NCI-H1436 (cell line): ENCODE results near the gene FBXO44.
A peak's percentile ranks its signal among the peaks of the same experiment; 100 is the strongest.

ENCODE experiments used
- DNase-seq: peaks from one replicate; lab custom pipeline; 2025; lab: John Stamatoyannopoulos, UW

FBXO44 gene

DNA sequence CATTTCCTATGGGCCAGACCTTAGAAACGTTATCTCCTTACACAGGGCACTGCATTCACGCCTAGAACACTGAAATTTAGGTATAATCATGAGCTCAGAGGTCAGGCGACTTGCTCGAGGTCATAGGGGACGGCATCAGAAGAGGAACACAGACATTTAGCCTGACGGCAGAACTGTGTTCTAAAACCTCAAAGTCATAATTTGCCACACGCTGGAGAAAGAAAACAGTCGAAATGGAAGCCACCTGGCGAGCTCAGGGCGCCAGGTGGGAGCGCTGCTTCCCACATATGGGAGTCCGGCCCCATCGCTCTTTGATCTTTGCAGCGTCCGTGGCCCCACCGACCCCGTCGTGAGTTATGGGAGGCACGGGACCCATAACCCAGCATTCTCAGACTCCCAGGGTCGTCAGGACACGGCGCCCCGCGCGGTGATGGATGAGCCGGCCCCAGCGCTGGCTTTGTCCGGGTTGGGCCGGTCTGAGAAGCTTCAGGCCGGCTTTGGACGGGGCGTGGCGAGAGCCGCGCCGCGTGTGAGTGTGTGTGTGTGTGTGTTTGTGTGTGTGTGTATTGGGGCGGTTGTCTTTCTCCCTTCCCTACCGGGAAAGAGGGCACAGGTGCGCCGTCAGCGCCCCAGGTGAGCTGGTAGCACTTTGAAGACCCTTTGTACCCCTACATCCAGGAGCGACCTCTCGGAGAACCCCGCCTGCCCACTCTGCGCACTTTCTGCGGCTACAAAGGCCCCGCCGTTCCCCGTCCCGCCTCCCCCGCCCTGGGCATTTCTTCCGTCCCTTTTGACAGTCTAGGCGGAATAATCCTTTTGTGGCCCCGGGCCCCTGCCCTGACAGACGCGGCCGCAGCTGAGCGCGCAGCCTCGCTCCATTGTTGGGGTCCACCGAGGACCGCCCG, 36.0 kb downstream of the FBXO44 start:
- no peak for DNase-seq

DNA sequence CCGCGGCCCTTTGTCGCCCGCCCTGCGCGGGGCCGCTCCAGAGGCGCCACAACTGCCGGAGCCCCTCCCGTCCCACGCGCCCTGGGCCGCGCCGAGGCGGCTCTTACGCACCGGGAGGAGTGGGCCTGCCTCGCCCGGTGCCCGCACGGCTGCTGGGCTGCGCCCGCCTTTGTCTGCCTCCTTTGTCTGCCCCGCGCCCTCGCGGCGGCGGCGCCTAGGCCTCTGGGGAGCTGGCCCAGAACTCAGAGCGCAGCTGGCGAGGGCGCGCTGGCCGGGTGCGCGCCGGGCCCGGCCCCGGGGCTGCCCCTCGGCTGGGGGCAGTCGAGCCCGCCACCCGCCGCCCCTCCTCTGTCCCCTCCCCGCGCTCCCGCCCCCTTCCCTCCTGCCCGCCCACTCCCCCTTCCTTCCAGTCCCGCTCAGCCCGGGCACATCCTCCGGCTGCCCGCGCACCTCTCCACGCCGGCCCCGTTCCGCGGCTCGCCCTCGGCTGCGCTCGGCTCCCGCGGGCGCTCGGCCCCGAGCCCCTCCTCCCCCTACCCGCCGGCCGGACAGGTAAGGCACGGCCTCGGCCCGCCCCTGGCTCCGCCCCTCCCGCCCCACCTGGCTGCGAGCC, 36.7 kb downstream of the FBXO44 start, which contains the start of gene DRAXIN:
Gene DRAXIN (plus strand): TSS at position 409 of the 613 bp plus-strand sequence. CDS start 14,549 bp downstream, outside the sequence.
- DNase-seq = peak; percentile 73

GRCh38 chr1:11691928-11692711, 37.4 kb downstream of the FBXO44 start:
- no peak for DNase-seq

DNA sequence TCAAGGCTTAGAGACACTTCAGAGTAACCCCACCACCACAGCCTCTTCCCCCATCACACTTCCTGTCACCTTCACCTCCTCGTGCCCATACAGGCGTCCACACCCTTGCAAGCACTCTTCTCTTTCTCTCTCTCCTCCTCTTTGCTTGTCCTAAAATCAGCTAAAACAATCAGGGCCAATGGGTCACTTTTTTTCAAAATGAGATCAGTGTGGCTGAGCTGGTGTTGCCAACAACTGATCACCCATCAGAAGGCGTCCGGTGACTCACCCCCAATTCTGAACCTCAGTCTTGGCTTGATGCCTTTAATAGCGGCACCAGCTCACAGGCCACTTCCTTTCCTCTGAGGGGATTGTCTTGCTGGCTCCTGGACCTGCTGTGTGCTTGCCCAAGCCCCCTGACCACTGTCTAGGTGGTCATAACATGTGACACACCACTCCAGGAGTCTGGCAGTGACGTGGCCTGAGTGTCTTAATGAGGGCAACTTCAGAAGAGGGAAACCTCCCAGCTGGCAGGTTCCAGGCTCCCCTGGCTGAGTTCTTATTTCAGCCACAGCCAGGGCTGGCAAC, 38.4 kb downstream of the FBXO44 start:
- no peak for DNase-seq

DNA sequence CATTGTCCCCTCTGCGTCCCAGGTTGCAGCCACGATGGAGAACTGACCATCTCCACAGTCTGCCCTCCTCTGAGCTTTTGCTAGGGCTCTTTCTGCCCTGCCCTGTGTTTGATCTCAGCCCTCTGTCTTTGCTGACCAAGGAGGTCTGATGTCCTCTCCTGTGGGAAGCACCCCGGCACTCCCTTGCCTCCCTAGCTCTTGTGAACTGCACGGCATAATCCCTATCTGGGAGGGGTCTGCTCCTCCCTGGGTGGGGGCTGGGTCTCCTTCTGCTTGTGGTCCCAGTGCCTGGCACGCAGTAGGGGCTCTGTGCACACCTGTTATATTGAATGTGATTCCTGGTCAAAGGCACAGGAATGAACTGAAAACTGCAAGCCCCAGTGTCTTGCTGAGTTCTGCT, 39.2 kb downstream of the FBXO44 start:
- DNase-seq = no peak

DNA sequence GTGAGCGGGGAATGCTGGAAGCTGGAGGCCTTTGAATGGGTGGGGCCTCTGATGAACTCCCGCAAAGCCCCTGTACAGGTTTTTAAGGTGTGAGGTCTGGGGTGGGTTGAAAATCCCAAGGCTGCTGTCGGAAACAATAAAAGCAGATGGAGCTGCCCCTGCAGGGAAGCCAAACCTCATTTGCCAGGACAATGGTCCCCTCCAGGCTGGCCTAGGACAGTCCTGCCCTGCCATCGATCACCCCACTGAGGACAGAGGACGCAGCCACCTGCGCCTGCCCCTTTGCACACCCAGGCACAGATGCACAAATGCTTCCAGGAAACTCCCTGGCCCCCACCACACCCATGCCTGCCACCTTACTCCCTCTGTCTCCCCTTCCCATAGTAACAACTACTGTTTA, 41.2 kb downstream of the FBXO44 start:
- DNase-seq = no peak

DNA sequence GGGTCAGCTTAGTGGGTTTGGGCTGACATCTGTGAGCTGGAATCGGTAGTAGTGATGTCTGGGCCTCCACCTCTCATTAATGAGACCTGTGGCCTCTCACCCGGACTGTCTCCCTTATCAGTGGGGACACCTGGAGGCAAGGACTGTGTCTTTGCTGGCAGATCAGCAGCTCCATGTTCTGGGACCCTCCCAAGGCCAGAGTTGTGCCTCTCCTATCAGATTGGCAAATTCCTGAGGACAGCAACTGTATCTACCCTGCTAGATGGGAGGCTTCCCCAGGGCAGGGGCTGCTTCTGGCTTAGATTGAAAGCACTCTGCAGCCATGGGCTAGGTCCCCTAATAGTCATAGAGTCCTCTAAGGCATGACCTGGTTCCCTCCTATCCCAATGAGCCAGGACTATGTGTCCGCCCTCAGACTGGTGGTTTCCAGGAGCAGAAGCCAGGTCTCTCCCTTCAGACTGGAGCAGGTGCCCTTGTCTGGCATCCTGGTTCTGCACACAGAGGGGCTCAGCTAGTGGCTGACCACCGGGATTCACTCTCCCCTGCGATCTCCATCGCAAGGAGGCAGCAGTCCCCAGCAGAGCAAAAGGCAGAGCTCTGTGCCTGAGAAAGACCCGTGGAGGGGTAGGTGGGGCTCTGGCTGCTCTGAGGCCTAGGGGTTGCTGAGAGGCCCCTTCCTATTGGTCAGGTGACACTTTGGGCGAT, 42.7 kb downstream of the FBXO44 start:
- no peak for DNase-seq

GRCh38 chr1:11697893-11698210, 43.2 kb downstream of the FBXO44 start:
- no peak for DNase-seq

GRCh38 chr1:11700601-11701467, 46.2 kb downstream of the FBXO44 start:
- no peak for DNase-seq

DNA sequence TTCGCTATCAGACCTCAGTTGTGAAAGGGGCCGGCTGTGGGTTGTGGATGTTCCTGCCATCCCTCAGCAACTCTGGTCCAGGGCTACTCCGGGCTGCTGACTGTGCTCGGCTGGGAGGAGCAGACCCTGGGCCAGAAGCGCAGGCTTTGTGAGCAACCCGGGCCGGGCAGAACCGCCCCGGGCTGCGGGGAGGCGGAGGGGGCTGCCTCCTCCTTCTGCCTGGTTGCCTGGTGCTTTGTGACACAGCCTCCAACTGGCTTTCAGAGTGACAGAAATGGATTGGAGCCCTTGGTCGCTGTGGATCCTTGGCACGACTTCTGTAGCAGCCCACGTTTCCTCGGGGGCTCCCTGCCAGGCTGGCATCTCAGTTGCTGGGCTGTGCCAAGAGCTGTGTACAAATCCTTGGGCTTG, 46.9 kb downstream of the FBXO44 start:
- DNase-seq = no peak

- DNase-seq = no peak
Observed at GRCh38 chr1:11701981-11702803, 47.5 kb downstream of the FBXO44 start.

DNA sequence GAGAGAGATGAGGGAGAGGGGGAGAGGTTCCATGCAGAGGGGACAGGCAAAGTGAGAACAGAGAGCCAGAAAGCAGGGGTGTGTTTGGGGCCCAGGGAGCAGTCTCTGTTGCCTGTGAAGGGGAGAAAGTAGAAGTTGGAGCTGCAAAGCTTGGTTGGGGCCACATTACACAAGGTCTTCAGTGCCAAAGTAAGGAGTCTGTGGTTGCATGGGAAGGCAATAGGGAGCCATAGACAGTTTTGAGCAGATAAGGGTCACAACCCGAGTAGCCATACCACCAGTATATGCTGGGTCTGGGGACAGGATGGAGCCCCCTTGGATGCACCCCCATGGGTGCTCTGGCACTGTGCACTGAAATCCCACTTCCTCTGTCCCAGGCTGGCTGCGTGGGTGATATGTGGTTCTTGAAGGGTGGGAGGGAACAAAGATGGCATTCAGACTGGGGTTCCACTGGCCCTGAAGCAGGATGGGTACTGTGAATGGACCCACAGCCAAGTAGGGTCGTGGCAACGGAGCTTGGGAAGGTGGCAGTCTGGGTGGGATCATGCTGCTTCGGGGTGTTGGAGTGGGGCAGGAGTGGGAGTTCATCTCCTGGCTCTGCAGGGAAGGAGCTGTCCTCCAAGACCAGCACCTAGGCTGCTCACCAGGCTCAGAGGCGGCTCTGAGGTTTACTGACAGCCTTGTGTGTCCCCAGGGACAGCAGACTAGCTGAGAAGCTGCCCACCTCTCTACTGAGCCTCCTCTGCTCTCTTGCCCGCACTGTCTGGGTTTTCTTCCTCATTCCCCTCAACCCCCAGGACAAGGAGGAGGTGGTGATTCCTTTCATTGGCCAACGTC, 48.9 kb downstream of the FBXO44 start:
- no peak for DNase-seq

DNA sequence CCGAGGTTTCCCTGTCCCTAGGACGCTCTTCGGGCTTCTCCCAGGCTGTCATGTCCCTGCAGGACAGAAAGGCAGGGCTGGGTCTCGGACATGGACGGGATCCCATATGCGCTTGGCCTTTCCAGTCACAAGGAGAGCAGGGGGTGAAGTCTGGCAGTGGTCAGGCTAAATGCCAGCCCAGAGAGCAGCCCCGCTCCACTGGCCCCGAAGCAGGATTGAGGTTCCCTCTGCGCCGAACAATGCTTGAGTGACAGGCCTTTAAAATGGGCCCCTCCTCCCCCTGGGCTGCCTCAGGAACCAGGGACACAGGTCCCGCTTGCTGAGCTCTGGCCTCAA, 49.5 kb downstream of the FBXO44 start:
- no peak for DNase-seq

GRCh38 chr1:11704691-11705475, 50.2 kb downstream of the FBXO44 start:
- DNase-seq = no peak

DNA sequence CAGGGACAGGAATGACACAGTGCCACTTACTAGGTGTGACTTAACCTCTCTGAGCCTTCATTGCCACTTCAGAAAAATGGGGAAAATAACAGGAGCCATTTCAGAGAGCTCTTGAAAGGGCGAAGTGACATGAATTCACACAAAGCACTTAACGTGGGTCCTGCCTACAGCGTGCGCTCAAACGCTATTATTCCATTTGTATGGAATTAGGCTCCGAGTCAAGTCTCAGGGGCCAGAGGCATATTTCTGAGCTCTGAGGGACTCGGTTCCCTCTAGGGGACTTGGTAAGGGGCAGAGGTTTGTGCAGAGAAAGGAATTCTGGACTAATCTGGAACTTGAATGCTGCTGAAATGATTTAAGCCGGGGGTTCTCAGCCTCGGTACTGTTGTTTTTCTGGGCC, 50.9 kb downstream of the FBXO44 start:
- no peak for DNase-seq

GRCh38 chr1:11706292-11706691, 51.6 kb downstream of the FBXO44 start:
- no peak for DNase-seq

DNA sequence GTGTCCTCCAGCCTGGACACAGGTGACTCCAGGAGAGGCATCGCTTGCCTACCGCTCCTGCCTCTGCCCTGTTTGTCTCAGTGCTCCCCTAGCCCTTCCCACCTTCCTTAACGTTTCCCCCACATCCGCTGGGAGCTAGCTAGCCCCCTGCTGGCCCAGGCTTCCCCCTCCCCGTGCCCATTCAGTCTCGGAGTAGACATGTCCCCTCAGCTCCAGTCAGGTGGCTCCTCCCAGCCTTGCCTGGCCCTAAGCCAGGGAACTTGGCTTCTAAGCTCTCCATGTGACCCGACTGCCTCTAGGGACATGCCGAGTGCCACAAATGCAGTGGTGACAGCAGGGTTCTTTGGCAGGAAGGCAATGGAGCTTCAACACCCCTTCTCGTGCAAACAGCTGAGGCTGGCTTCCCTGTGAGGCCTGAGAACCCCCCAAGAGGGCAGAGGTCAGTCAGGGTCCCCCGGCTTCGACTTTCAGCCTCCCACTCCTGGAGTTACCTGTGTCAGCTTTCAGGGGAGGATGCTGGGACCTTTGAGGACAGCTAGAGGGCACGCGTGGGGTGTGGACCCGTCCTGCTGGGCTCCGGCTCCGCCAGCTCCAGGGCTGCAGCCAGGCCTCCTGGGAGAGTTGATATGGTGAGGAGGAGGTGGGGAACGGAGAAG, 53.1 kb downstream of the FBXO44 start:
- peak; percentile 92 for DNase-seq
